Left lung (tissue), 10 donors: ENCODE data around the gene SIPA1L2. TPM values are rescaled to one million over a fixed set of nuclear protein-coding genes. Genes with fewer than 3 reads are reported as not detected.

Experiments
- ATAC-seq: fragments of 200-7000 bp; cut with Tn5 transposase; one replicate; pipeline ENCODE4 v1.9.1; 2020; ENCODE audit warnings: moderate library complexity
- DNase-seq, 4 donors: peaks; one replicate each; pipeline ENCODE4 v3.0.0-alpha.2; 2013 to 2020
- H3K27ac ChIP-seq, 2 donors: fragments of 200-600 bp; sonication (generic) in 1 of 2; one replicate each; pipeline versions ENCODE4 v1.5.0 to v1.8.0; 2020 to 2021
- H3K27me3 ChIP-seq, 2 donors: fragments of 200-600 bp; sonication (generic) in 1 of 2; one replicate each; pipeline versions ENCODE4 v1.5.0 to v1.8.0; 2020 to 2021
- H3K36me3 ChIP-seq, 2 donors: fragments of 200-600 bp; sonication (generic) in 1 of 2; one replicate each; pipeline versions ENCODE4 v1.5.0 to v1.8.0; 2020 to 2021
- H3K4me1 ChIP-seq, 2 donors: fragments of 200-600 bp; one replicate each; pipeline ENCODE4 v1.8.0; 2021
- H3K4me3 ChIP-seq, 2 donors: fragments of 200-600 bp; sonication (generic) in 1 of 2; one replicate each; pipeline versions ENCODE4 v1.5.0 to v1.8.0; 2020 to 2021; ENCODE audit warnings: mild to moderate bottlenecking in 1 of 2
- H3K9me3 ChIP-seq, 2 donors: fragments of 200-600 bp; sonication (generic) in 1 of 2; one replicate each; pipeline versions ENCODE4 v1.5.0 to v1.8.0; 2020 to 2021
- CTCF ChIP-seq, 2 donors: fragments of 200-600 bp; sonication (generic) in 1 of 2; IDR thresholded peaks; one replicate each; pipeline versions ENCODE4 v1.5.0 to v1.8.0; 2021; ENCODE audit warnings: antibody characterized with exemption in 2 of 2
- intact Hi-C, 2 donors: fragments of 100-400 bp; cut with DNase I; formaldehyde crosslinking; loops; one replicate each; pipeline versions ENCODE4 v1.11.2 to v1.14.2; 2022
- polyA plus RNA-seq, 6 donors: library from polyadenylated mRNA; unstranded; fragments of 120-200 nt; gene quantifications; one replicate each; pipeline ENCODE4 v1.2.1, GENCODE V29; 2013; ENCODE audit not compliant: insufficient read length in 6 of 6
- total RNA-seq, 2 donors: library from RNA; stranded (reverse); fragmentation: NEBNext Ultra II Directional; extraction: Animal tissue kit (Norgen Biotek cat#: 25700); gene quantifications; one replicate each; pipeline ENCODE4 v1.2.1, GENCODE V29; 2021
- donor health status: DM: no; HTN: yes; CAD: no.
- donor health status: DM: no; HTN: no; CAD: no.

The SIPA1L2 gene
- total and polyA plus RNA-seq, 8 donors = 19.4 to 29.3 (median 26.9) TPM

GRCh38 chr1:232648316-232648715 is 18.4 kb upstream of the SIPA1L2 start:
- ATAC-seq = no peak
- no peak for DNase-seq
- Histone ChIP-seq H3K9me3 (no peaks in the 10 kb centered on the region), H3K27ac (no peak overlapping the region), H3K4me3 (no peak overlapping the region), H3K36me3 (no peaks in the 10 kb centered on the region), H3K27me3 (no peaks in the 10 kb centered on the region), H3K4me1 (no peaks in the 10 kb centered on the region)
- no peak for TF ChIP-seq CTCF (IDR thresholded peaks at IDR 0.05)
- intact Hi-C loops = no loop called here

GRCh38 chr1:232644209-232644608 is 14.3 kb upstream of the SIPA1L2 start:
- Histone ChIP-seq H3K27me3 (no peaks in the 10 kb centered on the region), H3K9me3 (no peaks in the 10 kb centered on the region), H3K36me3 (no peaks in the 10 kb centered on the region), H3K4me1 (no peaks in the 10 kb centered on the region), H3K27ac (no peak overlapping the region), H3K4me3 (no peak overlapping the region)
- ATAC-seq (no peak), DNase-seq (no peak)
- TF ChIP-seq CTCF (IDR thresholded peaks at IDR 0.05) = no peak
- intact Hi-C loops = no loop called here

GRCh38 chr1:232643251-232643650 is 13.3 kb upstream of the SIPA1L2 start:
- Histone ChIP-seq H3K4me3 (no peak overlapping the region), H3K36me3 (no peaks in the 10 kb centered on the region), H3K9me3 (no peaks in the 10 kb centered on the region), H3K27me3 (no peaks in the 10 kb centered on the region), H3K4me1 (no peaks in the 10 kb centered on the region), H3K27ac (no peak overlapping the region)
- no peak for ATAC-seq
- DNase-seq = no peak
- no peak for TF ChIP-seq CTCF (IDR thresholded peaks at IDR 0.05)
- intact Hi-C loops = no loop called here

- intact Hi-C loops = no loop called here
- Histone ChIP-seq H3K4me3 (no peak overlapping the region), H3K27ac (no peak overlapping the region), H3K27me3 (no peaks in the 10 kb centered on the region), H3K9me3 (no peaks in the 10 kb centered on the region), H3K4me1 (no peaks in the 10 kb centered on the region), H3K36me3 (no peaks in the 10 kb centered on the region)
- DNase-seq (no peak), ATAC-seq (no peak)
- TF ChIP-seq CTCF (IDR thresholded peaks at IDR 0.05) = no peak
These were observed 11.6 kb upstream of the SIPA1L2 start for GRCh38 chr1:232641507-232641906.

- no peak for DNase-seq
- intact Hi-C loops = loop anchor here in 1 of 2 donors (10.0 kb wide), 3 partner anchors 388 to 608 kb away; no protein-coding TSS in a partner anchor
- TF ChIP-seq CTCF (IDR thresholded peaks at IDR 0.05) = no peak
- ATAC-seq = no peak
- no peaks in the 10 kb centered on the region for H3K36me3 ChIP-seq
- H3K27me3 ChIP-seq = no peaks in the 10 kb centered on the region
- H3K27ac ChIP-seq = no peak overlapping the region
- no peaks in the 10 kb centered on the region for H3K9me3 ChIP-seq
- no peak overlapping the region for H3K4me3 ChIP-seq
- peaks cover 0 to 12% of the 10 kb centered on the region in 2 donors for H3K4me1 ChIP-seq
These were observed 6.9 kb upstream of the SIPA1L2 start for GRCh38 chr1:232636799-232637198.
